Memory B cell (primary cell): ENCODE data around the gene PPM1K.

ENCODE experiments used
- ATAC-seq: fragments of 150-1000 bp; cut with Tn5 transposase; 2 replicates; pipeline ENCODE4 v1.10.0; 2021; ENCODE audit warnings: low read depth, mild to moderate bottlenecking, moderate library complexity
- DNase-seq, 2 donors: peaks; one replicate each; pipeline ENCODE4 v3.0.0; 2022; ENCODE audit warnings: low spot score in 2 of 2
- H3K27ac Mint-ChIP-seq: one replicate; pipeline ENCODE4 v1.8.0; 2022; ENCODE audit warnings: mild to moderate bottlenecking, moderate library complexity, mixed read lengths
- H3K27me3 Mint-ChIP-seq: one replicate; pipeline ENCODE4 v1.8.0; 2022; ENCODE audit warnings: mixed read lengths
- H3K36me3 Mint-ChIP-seq: one replicate; pipeline ENCODE4 v1.8.0; 2022; ENCODE audit warnings: mild to moderate bottlenecking, mixed read lengths
- H3K4me1 Mint-ChIP-seq: one replicate; pipeline ENCODE4 v1.8.0; 2022; ENCODE audit warnings: mixed read lengths
- H3K4me3 Mint-ChIP-seq: one replicate; pipeline ENCODE4 v1.8.0; 2022; ENCODE audit warnings: mild to moderate bottlenecking, moderate library complexity, mixed read lengths
- H3K9me3 Mint-ChIP-seq: one replicate; pipeline ENCODE4 v1.8.0; 2022; ENCODE audit warnings: mixed read lengths

PPM1K gene

GRCh38 chr4:88217169-88217568 is 67.2 kb downstream of the PPM1K start:
- H3K27me3 Mint-ChIP-seq: peaks cover 7% of the 10 kb centered on the region
- H3K27ac Mint-ChIP-seq: no peak overlapping the region
- DNase-seq (no peak), ATAC-seq (no peak)
- H3K9me3 Mint-ChIP-seq: no peaks in the 10 kb centered on the region
- H3K4me3 Mint-ChIP-seq: no peak overlapping the region
- peaks cover 8% of the 10 kb centered on the region for H3K4me1 Mint-ChIP-seq
- no peaks in the 10 kb centered on the region for H3K36me3 Mint-ChIP-seq

- Mint-ChIP-seq H3K36me3 (no peaks in the 10 kb centered on the region), H3K4me1 (peaks cover 9% of the 10 kb centered on the region), H3K4me3 (no peak overlapping the region), H3K27me3 (peaks cover 7% of the 10 kb centered on the region), H3K27ac (no peak overlapping the region), H3K9me3 (no peaks in the 10 kb centered on the region)
- DNase-seq (no peak), ATAC-seq (no peak)
Observed at GRCh38 chr4:88216395-88216794, 68.0 kb downstream of the PPM1K start.

GRCh38 chr4:88215351-88215750 is 69.0 kb downstream of the PPM1K start:
- Mint-ChIP-seq H3K27me3 (peaks cover 7% of the 10 kb centered on the region), H3K4me1 (peaks cover 9% of the 10 kb centered on the region), H3K4me3 (no peak overlapping the region), H3K27ac (no peak overlapping the region), H3K9me3 (no peaks in the 10 kb centered on the region), H3K36me3 (no peaks in the 10 kb centered on the region)
- ATAC-seq: no peak
- no peak for DNase-seq

GRCh38 chr4:88212253-88212561 is 72.2 kb downstream of the PPM1K start:
- peaks cover 6% of the 10 kb centered on the region for H3K27me3 Mint-ChIP-seq
- no peak overlapping the region for H3K27ac Mint-ChIP-seq
- no peaks in the 10 kb centered on the region for H3K36me3 Mint-ChIP-seq
- ATAC-seq (peak; percentile 12), DNase-seq (no peak)
- peaks cover 3% of the 10 kb centered on the region for H3K4me1 Mint-ChIP-seq
- H3K9me3 Mint-ChIP-seq: no peaks in the 10 kb centered on the region
- no peak overlapping the region for H3K4me3 Mint-ChIP-seq

GRCh38 chr4:88211473-88212252 is 72.7 kb downstream of the PPM1K start:
- peaks cover 3% of the 10 kb centered on the region for H3K4me1 Mint-ChIP-seq
- ATAC-seq (peak; percentile 63), DNase-seq (peak; percentile 42 to 67)
- peaks cover 4% of the 10 kb centered on the region for H3K27me3 Mint-ChIP-seq
- H3K9me3 Mint-ChIP-seq: no peaks in the 10 kb centered on the region
- no peaks in the 10 kb centered on the region for H3K36me3 Mint-ChIP-seq
- no peak overlapping the region for H3K27ac Mint-ChIP-seq
- H3K4me3 Mint-ChIP-seq: no peak overlapping the region

- Mint-ChIP-seq H3K4me3 (no peak overlapping the region), H3K27me3 (peaks cover 5% of the 10 kb centered on the region), H3K27ac (no peak overlapping the region), H3K36me3 (no peaks in the 10 kb centered on the region), H3K9me3 (no peaks in the 10 kb centered on the region), H3K4me1 (peaks cover 3% of the 10 kb centered on the region)
- ATAC-seq (no peak), DNase-seq (no peak)
Observed at GRCh38 chr4:88208156-88208555, 76.2 kb downstream of the PPM1K start.
